Activated naive CD8-positive, alpha-beta T cell treated with anti-CD3 and anti-CD28 coated beads, Interleukin-2, amount 50 U/mL, for 16 hours (primary cell): ENCODE measurements around the gene BLTP3A.

ENCODE experiments used
- DNase-seq: peaks from one replicate; pipeline ENCODE4 v3.0.0-alpha.2; 2020; ENCODE audit warnings: low read depth, low spot score

Gene BLTP3A

GRCh38 chr6:34832942-34833341, 41.1 kb downstream of the BLTP3A start:
- no peak for DNase-seq

GRCh38 chr6:34834789-34835518, 43.1 kb downstream of the BLTP3A start:
- DNase-seq: no peak

GRCh38 chr6:34836008-34836407, 44.1 kb downstream of the BLTP3A start:
- no peak for DNase-seq

DNA sequence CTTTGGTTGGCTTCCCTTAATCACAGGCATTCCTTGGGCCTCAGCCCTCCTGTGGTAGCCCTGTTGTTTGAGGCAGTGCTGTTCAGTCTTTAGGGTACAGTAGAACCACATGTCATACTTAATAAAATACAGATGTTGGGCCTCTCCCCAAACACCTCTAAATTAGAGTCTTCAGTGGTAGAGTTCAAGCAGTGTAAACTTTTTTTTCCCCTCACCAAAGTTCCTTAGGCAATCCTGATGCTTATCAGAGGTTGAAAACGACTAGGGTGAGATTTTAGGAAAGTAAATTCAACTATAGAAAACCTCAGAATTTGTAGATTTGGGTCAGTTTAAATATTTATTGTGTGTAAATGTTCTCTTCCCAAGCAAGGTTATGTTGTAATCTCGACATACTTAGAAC, 44.6 kb downstream of the BLTP3A start:
- no peak for DNase-seq

- DNase-seq: no peak
These were observed 45.6 kb downstream of the BLTP3A start for GRCh38 chr6:34837528-34837927.

GRCh38 chr6:34839666-34840352, 47.9 kb downstream of the BLTP3A start:
- DNase-seq: no peak
